RPMI8226 (cell line): ENCODE data around the gene IFT27.

Experiments
- DNase-seq: peaks from one replicate; pipeline ENCODE4 v3.0.0-alpha.2; 2015

Gene IFT27

GRCh38 chr22:36775964-36776669 is at the start of gene IFT27:
Gene IFT27, minus strand, starts transcription at chr22:36776119. Its CDS starts 412 bp downstream, at chr22:36775707.
- peak; percentile 100 for DNase-seq

GRCh38 chr22:36824655-36825054 is 48.7 kb upstream of the IFT27 start:
- no peak for DNase-seq

GRCh38 chr22:36823186-36823839 is 47.4 kb upstream of the IFT27 start:
- no peak for DNase-seq

GRCh38 chr22:36822581-36822980 is 46.7 kb upstream of the IFT27 start:
- DNase-seq = no peak

GRCh38 chr22:36819112-36819511 is 43.2 kb upstream of the IFT27 start:
- no peak for DNase-seq

- no peak for DNase-seq
Measured at GRCh38 chr22:36818010-36818642, 42.2 kb upstream of the IFT27 start.

- DNase-seq = no peak
Measured at GRCh38 chr22:36817525-36817848, 41.6 kb upstream of the IFT27 start.

GRCh38 chr22:36816636-36817524 is 41.0 kb upstream of the IFT27 start, which contains the start of gene PVALB:
Gene PVALB, minus strand, starts transcription at chr22:36817035. Its CDS starts 30 bp downstream, at chr22:36817005.
- DNase-seq = peak; percentile 93

- peak; percentile 59 for DNase-seq
Measured at GRCh38 chr22:36816339-36816635, 40.4 kb upstream of the IFT27 start.

GRCh38 chr22:36815558-36816338 is 39.8 kb upstream of the IFT27 start:
- DNase-seq = peak; percentile 28

- no peak for DNase-seq
Measured at GRCh38 chr22:36814801-36815200, 38.9 kb upstream of the IFT27 start.

- DNase-seq = peak; percentile 53
Measured at GRCh38 chr22:36811094-36811800, 35.3 kb upstream of the IFT27 start.

GRCh38 chr22:36809351-36809750 is 33.4 kb upstream of the IFT27 start:
- DNase-seq = no peak

GRCh38 chr22:36808721-36809344 is 32.9 kb upstream of the IFT27 start:
- DNase-seq = peak; percentile 89

- no peak for DNase-seq
Measured at GRCh38 chr22:36807627-36808026, 31.7 kb upstream of the IFT27 start.

- no peak for DNase-seq
Measured at GRCh38 chr22:36806835-36807234, 30.9 kb upstream of the IFT27 start.

- DNase-seq = no peak
Measured at GRCh38 chr22:36803358-36803757, 27.4 kb upstream of the IFT27 start.

GRCh38 chr22:36798674-36799066 is 22.8 kb upstream of the IFT27 start:
- no peak for DNase-seq

- DNase-seq = peak; percentile 38
Measured at GRCh38 chr22:36797911-36798673, 22.2 kb upstream of the IFT27 start.

- DNase-seq = no peak
Measured at GRCh38 chr22:36797374-36797773, 21.5 kb upstream of the IFT27 start.
